GM21576 (cell line): ENCODE data around the gene CHGA.

Experiments
- ATAC-seq: cut with Tn5 transposase; IDR thresholded peaks from one replicate; pipeline ENCODE4 v1.9.1; 2021; ENCODE audit warnings: mild to moderate bottlenecking, moderate library complexity; ENCODE audit not compliant: unreplicated experiment

Gene CHGA

GRCh38 chr14:92942976-92943710, 20.2 kb downstream of the CHGA start:
- no peak for ATAC-seq

GRCh38 chr14:92943855-92944570, 21.1 kb downstream of the CHGA start:
- ATAC-seq = no peak

- ATAC-seq = no peak
These were observed 22.0 kb downstream of the CHGA start for GRCh38 chr14:92944976-92945375.

DNA sequence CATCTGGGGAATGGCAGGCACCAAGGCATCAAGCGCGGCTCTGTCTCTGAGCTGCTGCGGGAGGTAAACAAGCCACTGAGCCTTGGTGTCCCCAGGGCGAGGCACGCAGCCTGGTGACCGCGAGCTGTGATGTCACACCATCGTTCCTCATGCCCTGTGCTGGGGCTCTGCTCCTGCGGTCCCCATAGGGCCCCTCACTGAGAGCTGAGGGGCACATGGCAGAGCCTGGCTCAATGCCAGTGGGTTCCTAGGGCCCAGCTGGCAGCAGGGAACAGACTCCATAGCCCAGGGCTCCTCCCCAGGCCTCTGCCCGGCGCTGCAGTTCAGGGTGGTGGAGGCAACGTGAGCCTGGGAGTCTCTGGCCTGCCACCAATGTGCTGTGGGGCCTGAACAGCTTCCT, 22.6 kb downstream of the CHGA start:
- no peak for ATAC-seq

GRCh38 chr14:92945959-92946846, 23.3 kb downstream of the CHGA start:
- ATAC-seq = no peak

- ATAC-seq = no peak
These were observed 24.0 kb downstream of the CHGA start for GRCh38 chr14:92946847-92947545.

DNA sequence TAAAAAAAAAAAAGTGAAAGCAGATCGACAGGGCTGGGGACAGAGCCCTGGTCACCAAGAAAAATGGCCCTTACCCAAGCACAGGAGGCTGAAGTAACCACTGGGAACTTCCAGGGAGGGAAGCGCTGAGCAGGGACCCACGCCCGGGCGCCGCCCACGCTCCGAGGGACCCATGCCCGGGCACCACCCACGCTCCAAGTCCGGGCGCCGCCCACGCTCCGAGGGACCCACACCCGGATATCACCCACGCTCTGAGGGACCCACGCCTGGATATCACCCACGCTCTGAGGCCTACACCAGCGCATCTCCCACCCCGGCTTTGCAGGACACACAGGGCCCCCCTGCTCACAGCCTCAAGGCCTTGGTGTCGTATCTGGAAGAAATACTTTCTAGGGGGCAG, 25.7 kb downstream of the CHGA start:
- no peak for ATAC-seq

- ATAC-seq = no peak
These were observed 26.7 kb downstream of the CHGA start for GRCh38 chr14:92949496-92950192.

- no peak for ATAC-seq
These were observed 27.2 kb downstream of the CHGA start for GRCh38 chr14:92950193-92950540.

DNA sequence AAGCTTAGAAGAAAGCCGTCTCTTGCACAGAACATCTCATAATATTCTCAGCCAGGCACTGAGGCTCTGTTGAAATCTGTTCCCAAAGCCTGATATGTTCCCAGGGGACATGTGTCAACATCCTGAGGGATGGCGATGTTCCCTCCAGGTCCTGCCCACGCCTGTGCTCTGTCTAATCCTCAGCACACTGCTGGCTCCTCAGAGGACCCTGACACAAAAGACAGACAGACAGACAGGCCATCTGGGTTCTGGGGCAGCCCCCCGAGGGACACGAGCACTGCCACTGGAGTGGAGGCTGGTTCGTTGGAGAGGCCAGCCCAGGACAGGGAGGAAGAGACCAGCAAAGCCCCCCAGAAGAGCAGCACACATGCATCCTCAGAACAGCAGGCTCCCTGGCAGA, 27.8 kb downstream of the CHGA start:
- no peak for ATAC-seq

DNA sequence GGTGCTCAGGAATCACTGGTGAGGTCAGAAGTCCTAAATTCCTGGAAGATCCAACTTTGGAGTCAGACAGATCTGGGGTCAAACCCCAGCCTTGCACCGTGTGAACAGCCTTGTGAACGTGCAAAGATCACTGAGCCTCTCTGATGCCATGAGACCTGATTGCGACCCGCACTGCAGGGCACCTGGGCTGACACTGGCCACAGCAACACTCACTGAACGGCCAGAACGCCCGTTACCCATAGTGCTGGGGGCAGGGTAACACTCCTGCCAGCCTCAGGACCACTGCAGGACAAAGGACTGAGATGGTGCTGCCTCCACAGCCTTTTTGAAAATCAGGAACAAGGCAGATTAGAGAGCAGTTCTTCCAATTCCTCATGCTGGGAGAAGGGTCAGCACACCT, 28.3 kb downstream of the CHGA start:
- no peak for ATAC-seq

GRCh38 chr14:92951912-92952471, 29.0 kb downstream of the CHGA start:
- peak; percentile 80 for ATAC-seq

DNA sequence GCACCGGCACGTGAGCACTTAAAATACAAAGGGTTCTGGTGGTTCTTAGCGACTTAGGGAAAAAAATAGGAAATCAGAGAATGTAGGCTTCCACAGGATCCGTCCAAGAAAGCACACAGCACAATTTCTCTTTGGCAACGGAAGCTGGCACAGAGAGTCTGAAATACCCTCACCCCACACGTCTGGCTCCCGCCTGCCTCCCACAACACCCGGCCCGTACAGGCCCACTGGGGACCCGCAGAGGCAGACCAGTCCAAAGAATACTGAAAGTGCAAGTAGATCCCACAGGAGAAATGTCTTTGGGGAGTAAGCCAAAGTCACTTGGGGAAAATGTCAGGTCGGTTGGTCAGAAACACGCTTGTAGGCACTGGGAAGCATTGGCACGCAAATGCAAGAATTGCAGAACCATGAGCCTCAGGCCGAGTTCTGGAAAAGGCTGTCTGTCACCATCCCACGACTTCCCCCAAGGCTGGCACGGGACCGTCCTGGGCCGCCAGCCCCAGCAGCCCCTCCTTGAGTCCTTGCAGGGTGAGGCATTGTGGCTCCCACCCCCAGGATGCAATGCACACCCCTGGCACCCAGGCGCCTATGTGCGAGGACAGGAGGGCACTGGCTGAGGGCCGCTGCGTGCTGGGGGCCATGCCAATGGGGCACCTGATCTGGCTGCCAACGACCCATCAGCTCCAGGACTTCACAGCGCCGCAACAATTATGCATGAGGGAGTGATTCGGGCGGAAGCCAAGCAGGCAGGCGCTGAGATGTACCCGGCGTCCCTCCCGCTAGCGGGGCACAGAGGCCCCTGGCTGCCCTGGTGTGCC, 29.7 kb downstream of the CHGA start:
- ATAC-seq = no peak

- ATAC-seq = no peak
These were observed 30.6 kb downstream of the CHGA start for GRCh38 chr14:92953526-92953925.

GRCh38 chr14:92954933-92955332, 32.0 kb downstream of the CHGA start:
- no peak for ATAC-seq

DNA sequence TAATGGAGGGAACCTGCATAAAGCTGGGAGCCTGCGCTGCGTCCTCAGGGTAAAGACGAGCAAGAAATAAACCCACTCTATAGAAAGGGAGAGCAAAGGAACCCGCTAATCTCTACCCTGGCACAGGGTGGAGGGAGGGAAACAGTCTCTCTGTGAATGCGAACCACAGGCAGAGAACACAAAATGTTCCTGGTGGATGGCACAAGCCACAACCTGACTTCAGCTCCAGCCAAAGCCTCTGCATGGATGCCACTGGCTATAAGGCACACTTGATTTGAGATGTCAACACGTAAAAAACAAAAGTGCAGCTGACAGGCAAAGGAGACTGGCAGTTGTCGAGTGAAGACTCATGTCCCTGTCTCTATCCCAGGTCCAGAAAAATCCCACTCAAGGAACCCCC, 32.4 kb downstream of the CHGA start:
- ATAC-seq = no peak

DNA sequence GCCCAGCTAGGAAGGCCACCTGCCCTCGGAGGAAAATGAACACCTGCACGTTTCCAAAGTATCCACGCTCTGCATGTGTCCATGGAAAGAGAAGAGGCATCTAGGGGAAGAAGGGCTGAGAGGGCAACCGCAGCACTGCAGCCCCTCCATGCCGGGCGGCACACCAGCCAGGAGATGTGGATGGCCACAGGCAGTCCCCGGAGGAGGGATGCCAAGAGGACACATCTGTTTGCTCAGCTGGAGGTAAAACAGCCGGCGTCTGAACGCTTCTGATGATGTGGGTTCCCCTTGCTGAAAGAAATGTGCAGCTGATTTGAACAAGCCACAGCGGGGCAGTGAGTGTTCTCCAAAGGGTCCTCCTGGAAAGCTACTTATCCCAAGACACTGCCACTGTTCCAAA, 34.0 kb downstream of the CHGA start:
- no peak for ATAC-seq

DNA sequence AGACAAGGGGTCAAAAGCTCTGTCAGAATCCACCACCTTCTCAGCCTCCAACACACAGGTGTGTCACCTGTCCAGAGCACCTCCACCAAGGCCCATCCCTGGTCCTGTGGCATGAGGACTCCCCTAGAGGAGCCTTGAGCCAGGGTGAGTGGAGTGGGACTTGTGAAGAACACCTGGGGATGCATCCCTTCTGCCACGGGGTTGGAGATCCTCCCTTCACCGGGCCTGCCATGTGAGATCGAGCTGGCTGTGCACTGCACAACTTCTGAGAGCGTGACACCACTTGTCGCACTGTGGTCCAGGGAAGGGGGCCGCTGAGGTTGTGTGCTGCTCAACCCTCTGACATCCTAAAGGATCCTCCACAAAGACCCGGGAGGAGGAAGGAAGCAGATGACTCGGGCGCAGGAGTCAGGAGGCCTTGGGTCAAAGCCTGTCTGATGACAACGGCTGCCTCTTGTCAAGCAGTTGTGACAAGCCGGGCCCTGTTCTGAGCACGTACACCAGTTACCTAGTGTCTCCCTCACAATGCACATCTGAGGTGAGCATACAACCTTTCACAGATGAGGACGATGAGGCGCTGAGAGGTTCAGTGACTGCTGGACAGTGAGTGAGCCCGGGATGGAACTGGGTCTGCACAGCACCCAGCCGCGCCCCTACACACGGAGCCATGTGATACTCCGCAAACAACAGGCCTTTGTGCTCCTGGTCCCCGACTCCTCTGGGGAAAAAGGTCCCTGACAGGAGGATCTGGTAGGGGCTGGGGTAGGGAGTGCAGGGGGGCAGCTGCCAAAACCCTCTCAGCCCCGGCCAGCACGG, 35.6 kb downstream of the CHGA start:
- ATAC-seq = no peak

DNA sequence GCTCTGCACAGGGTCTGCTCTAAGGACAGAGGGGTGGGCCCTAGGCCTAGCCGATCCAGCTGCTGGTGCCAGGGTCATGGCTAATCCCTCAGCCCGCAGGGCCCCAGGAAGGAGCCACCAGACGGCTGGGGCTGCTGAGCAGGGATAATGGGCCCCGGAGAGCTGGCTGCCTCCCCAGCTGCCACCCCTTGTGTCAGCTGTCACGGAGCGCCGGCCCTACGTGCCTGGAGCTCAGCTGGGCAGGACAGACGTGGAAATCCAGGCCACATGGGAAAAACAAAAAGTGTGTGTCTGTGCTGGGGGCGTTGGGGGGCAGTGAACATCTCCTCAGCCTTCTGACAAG, 36.2 kb downstream of the CHGA start:
- no peak for ATAC-seq
